Keratinocyte (primary cell): ENCODE data around the gene KANK2.

Source experiments
- EZH2 ChIP-seq: IDR thresholded peaks from one replicate; pipeline ENCODE4 v1.6.1; 2012; ENCODE audit warnings: inconsistent platforms, mild to moderate bottlenecking, low read length, moderate library complexity
- TF ChIP-seq, protein P1 (sequence below), 3 experiments: IDR thresholded peaks in 1 of 3; conservative IDR thresholded peaks in 1 of 3; optimal IDR thresholded peaks in 1 of 3; 2 replicates in 2 of 3; 3 replicates in 1 of 3; pipeline versions ENCODE3 to v1.5.1; 2011; ENCODE audit warnings: low read length in 3 of 3, mild to moderate bottlenecking in 3 of 3, moderate library complexity in 2 of 3, control low read depth in 1 of 3, inconsistent platforms in 1 of 3; ENCODE audit not compliant: insufficient read depth in 2 of 3; ENCODE audit errors: extremely low read depth in 1 of 3

- TF ChIP-seq, protein P1, sequence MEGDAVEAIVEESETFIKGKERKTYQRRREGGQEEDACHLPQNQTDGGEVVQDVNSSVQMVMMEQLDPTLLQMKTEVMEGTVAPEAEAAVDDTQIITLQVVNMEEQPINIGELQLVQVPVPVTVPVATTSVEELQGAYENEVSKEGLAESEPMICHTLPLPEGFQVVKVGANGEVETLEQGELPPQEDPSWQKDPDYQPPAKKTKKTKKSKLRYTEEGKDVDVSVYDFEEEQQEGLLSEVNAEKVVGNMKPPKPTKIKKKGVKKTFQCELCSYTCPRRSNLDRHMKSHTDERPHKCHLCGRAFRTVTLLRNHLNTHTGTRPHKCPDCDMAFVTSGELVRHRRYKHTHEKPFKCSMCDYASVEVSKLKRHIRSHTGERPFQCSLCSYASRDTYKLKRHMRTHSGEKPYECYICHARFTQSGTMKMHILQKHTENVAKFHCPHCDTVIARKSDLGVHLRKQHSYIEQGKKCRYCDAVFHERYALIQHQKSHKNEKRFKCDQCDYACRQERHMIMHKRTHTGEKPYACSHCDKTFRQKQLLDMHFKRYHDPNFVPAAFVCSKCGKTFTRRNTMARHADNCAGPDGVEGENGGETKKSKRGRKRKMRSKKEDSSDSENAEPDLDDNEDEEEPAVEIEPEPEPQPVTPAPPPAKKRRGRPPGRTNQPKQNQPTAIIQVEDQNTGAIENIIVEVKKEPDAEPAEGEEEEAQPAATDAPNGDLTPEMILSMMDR (optimal IDR thresholded peaks at IDR 0.05 in 1 of 3, IDR thresholded peaks at IDR 0.05 in 1 of 3, conservative IDR thresholded peaks at IDR 0.05 in 1 of 3; ENCODE audit: extremely low read depth in 1 of 3, insufficient read depth in 2 of 3, low read length in 3 of 3): no peak
- no peak for TF ChIP-seq EZH2
Observed at GRCh38 chr19:11166281-11167142, 30.8 kb downstream of the KANK2 start.
